Measurements from ENCODE around the gene SINHCAF.

SINHCAF gene

GRCh38 chr12:31231611-31232360 is 94.2 kb downstream of the SINHCAF start:
- no peak for DNase-seq

All from C1 segment of cervical spinal cord (tissue), 14 donors.